NT2/D1 (cell line): ENCODE data around the gene EXPH5.

ENCODE experiments used
- SUZ12 ChIP-seq: IDR thresholded peaks from 2 replicates; pipeline ENCODE4 v1.6.1; 2011; ENCODE audit not compliant: insufficient read length, insufficient read depth; ENCODE audit errors: extremely low read depth
- YY1 ChIP-seq: IDR thresholded peaks from 2 replicates; pipeline ENCODE4 v1.6.1; 2011; ENCODE audit not compliant: insufficient read length, insufficient read depth
- ZNF274 ChIP-seq: IDR thresholded peaks from 2 replicates; pipeline ENCODE4 v1.6.1; 2011; ENCODE audit warnings: mild to moderate bottlenecking, low read depth, low read length

- no peak for TF ChIP-seq YY1
- no peak for TF ChIP-seq SUZ12
- no peak for TF ChIP-seq ZNF274
Measured at GRCh38 chr11:108596701-108597100, 3.1 kb upstream of the EXPH5 start.
